HG02610 (cell line): Measurements from ENCODE around the gene SIGLEC8.
"Not testable (repeated sequence)": the region's sequence is repeated elsewhere in the genome, so short reads cannot be mapped to it uniquely, and the experiment has no call there.

Experiments
- ATAC-seq: cut with Tn5 transposase; IDR thresholded peaks from one replicate; pipeline ENCODE4 v1.9.1; 2021; ENCODE audit warnings: mild to moderate bottlenecking, moderate library complexity; ENCODE audit not compliant: unreplicated experiment

Gene SIGLEC8

DNA sequence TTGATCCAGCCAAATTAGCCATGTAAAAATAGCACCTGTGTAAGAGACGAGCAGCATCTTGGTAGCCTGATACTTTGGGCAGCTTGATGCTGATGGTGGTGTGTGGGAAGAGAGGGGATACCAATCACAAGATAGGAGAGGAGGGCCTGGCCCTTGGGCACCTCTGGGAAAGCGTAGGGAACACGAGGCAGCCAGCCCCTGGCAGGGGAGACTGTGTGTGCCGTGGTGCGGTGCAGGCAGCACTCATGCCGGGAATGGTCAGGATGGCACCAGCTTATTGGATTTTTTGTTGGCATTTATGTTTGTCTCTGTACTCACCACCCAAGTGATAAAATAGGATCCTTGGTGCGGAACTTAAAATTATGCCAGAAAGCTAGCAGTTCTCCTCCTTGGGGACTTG lies 10.2 kb downstream of the SIGLEC8 start:
- no peak for ATAC-seq

DNA sequence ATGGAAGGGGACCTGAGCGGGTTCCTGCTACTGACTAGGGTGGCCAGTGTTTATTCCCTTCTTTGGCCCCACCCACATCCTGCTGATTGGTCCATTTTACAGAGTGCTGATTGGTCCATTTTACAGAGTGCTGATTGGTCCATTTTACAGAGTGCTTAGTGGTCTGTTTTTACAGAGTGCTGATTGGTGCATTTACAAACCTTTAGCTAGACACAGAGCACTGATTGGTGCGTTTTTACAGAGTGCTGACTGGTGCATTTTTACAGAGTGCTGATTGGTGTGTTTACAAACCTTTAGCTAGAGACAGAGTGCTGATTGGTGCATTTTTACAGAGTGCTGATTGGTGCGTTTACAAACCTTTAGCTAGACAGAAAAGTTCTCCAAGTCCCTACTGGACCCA lies 10.7 kb downstream of the SIGLEC8 start:
- ATAC-seq = not testable (repeated sequence)

DNA sequence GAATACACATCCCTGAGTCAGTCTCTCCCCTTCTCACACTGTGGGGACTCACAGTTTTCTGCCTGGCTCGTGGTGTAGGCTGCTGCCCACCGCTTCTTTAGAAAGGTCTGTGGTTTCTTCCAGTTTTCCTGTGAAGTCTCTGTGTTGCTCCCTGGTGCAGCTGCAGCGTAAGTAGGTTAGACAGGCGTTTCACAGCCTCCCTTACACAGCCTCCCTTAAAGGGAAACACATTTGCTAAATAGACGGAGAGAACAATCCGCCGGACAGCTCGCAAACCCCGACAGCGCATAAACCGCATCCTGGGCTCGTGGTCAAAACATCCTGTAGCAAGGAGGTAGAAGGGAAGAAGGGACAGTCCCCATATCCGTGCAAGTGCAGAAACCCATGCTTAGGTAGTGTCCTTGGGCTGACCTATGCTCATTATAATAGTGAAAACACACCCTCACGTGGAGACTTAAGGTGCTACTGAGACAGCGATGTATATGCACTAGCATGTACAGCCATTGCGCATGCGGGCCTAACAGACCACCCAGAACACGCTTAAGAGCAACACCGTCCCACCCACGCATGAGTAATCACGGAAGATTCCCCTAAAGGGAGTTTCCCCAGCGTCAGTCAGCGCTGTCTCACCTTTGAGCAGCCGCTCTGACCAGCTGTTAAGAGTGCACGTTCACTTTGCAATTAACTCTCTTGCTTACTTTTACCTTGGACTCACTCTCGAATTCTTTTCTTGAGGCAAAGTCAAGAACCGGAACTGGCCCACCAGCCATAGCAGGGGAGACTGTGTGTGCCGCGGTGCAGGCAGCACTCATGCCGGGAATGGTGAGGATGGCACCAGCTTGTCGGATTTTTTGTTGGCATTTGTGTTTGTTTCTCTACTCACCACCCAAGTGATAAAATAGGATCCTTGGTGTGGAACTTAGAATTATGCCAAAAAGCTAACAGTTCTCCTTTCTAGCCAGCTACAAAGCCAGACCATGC lies 16.6 kb downstream of the SIGLEC8 start:
- ATAC-seq = peak; percentile 95

DNA sequence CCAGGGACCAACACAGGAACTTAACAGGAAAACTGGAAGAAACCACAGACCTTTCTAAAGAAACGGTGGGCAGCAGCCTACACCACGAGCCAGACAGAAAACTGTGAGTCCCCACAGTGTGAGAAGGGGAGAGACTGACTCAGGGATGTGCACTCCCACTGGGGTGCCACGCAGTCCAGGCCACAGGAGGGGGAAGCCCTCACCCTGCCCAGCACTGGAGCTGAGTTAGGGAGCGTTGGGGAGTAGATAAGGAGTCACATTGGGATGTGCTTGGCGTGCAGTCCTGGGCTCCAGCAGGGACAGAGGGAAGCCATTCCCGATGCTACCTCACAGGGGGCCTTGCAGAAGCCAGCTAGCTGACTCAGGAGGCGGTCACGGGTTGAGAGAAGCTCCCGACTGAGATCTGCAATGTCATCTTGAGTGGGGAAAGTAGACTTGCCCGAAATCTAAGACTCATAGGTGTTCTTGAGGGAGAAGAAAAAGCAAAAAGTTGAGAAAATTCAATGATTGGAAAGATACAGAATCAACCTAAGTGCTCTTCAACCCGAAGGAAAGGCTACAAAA lies 17.3 kb downstream of the SIGLEC8 start:
- no peak for ATAC-seq

DNA sequence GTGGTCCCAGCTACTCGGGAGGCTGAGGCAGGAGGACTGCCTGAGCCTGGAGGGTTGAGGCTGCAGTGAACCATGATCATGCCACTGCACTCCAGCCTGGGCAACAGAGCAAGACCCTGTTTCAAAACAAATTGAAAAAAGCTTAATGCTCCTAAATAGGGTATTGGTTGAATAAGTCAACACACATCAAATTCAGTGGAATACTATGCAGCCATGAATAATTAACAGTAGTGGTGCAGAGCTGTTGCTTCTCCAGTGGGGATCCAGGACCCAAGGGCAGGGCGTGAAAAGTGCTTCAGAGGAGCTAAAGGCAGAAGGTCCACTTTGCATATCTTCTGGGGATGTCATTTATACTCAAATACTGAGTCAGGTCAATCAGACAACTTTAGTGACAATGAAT lies 18.2 kb downstream of the SIGLEC8 start:
- no peak for ATAC-seq

DNA sequence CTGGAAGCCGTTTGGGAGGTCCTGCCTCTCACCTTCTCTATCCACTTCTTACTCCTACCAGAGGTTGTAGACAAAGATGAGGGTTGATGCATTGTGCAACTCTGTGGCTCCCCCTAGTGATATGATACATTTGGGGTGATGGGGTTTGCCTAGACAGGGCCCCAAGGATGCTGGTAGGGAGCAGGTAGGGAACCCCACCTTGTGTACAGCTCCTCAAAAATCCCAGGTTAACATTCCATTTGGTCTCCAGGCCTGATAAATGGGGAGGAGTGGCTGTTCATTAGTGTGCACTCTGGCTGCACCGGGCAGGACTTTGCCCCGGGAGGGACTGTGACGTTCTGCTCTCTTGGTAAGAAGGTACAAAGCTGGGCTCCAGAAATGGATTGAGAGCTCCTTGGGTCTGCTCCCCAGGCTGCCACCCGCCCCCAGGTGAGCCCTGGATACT lies 19.2 kb downstream of the SIGLEC8 start:
- ATAC-seq = no peak

DNA sequence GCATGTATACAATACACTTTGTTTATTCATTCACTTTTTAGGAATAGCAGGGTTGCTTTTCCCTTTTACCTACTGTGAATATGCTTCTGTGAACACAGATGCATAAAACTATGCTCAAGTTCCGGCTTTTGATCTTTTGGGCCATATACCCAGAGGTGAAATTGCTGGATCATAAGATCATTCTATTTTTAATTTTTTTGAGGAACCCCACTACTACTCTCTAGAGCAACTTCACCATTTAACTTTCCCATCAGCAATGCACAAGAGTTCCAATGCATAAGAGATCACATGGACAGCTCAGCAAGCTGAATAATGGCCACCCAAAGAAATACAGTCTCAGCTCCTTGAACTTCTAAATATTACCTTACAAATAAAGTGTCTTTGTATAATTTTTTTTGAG lies 23.8 kb downstream of the SIGLEC8 start:
- no peak for ATAC-seq

DNA sequence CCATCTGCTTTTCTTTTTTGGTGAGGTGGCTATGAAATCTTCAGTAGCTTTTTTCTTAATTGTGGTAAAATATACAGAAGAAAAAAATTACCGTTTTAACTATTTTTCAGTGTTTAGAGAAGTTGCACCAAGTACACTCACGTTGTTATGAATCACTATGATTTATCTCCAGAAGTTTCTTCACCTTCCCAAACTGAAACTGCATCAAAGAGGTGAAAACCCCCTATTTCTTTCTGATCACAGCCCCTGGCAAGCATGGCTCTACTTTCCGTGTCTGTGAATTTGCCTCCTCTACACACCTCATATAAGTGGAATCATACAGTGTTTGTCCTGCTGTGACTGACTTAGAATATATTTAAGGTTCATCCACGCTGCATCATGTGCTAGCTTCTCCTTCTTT lies 25.2 kb downstream of the SIGLEC8 start:
- ATAC-seq = no peak

DNA sequence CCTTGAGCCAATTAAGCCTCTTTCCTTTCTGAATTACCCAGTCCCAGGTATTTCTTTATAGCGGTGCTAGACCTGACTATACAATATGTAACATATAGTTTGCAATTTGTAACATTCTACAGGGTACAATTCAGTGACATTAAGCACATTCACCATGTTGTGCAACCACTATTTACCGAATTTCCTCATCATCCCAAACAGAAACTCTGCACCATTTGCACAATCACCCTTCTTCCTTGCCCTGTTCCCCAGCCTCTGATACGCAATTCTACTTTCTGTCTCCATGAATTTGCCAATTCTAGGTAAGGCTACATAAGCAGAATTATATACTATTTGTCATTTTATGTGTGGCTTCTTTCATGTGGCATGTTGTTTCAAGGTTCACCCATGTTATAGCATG lies 27.1 kb downstream of the SIGLEC8 start:
- no peak for ATAC-seq

DNA sequence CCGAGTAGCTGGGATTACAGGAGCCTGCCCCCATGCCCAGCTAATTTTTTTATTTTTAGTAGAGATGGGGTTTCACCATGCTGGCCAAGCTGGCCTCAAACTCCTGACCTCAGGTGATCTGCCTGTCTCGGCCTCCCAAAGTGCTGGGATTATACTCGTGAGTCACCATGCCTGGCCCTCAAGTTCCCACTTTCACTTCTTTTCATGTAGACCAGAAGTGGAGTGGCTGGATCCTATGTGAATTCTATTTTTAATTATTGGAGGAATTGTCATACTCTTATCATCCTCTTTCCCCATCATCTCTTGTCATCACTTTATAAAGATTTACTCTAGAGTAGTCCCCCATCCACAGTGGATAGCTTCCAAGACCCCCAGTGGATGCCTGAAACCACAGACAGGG lies 28.0 kb downstream of the SIGLEC8 start:
- ATAC-seq = no peak

DNA sequence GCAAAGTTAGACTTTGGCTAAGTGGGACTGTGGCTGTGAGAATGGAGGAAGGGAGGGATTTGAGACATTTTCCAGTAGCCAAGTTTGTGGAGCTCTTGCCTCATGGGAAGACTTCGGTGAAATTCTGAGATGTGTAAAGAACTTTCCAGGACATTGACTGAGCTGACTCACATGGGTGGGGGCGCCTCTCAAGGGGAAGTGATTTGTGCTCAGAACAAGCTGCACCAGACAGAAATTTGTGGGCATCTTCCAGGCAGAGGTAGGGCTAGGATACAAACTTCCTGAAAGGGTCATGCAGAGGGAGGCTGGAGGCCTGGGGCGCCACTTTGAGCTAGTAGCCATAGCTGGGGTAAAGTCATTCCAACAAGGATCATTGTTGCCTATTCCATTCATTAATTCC lies 31.1 kb downstream of the SIGLEC8 start:
- no peak for ATAC-seq

DNA sequence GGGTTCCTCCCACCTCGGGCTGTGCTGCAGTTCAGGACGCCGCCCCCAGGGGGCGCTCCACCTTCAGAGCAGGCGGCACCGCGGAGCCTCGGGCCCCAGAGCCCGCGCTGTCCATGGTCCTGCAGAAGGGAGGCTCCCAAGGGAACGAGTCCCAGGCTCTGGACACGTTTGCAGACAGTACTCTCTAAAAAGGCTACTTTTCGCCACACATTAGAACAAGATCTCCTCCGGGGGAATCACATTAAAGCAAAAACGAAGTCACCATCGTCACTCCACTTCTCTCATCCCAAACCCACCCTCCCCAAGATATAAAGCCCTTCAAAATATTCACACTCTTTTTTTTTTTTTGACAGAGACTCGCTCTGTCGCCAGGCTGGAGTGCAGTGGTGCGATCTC lies 36.2 kb downstream of the SIGLEC8 start:
- ATAC-seq = no peak

DNA sequence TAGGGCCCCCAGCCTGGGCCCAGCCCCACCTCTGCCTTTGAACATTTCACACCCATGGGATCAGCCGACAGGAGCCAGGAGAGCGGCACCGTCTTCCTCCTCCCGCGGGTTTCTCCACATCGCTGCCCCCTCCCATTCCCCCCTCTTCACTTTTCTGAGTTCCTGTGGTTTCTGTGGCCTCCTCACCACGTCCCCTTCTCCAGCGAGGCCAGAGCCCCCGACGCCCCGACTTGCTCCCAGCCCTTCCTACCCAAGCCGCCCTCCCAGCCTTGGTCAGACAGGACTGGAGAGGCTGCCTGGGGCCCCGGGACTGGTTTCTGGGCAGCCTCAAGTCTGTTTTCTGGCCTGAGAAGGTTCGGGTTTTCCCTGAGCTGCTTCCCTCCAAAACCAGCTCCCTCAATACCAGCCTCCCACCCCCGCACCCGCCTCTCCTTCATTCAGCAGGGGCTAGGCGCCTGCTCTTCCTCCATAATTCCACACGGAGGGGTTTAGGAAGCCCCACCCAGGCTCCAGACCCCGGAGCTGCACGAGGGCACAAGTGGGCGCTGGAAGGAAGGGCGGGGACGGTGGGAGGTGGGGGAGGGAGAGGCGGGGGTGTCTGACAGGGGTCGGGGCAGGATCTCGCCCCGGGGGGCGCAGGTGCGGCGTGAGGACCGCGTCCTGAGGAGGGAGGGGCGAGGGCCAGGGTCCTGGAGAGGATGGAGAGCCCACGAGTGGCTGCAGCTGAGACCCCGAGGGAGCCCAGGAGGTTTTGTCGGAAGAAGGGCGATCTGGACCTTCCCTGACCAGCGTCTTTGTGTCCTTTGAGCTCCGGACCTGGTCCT lies 36.8 kb downstream of the SIGLEC8 start:
- no peak for ATAC-seq

DNA sequence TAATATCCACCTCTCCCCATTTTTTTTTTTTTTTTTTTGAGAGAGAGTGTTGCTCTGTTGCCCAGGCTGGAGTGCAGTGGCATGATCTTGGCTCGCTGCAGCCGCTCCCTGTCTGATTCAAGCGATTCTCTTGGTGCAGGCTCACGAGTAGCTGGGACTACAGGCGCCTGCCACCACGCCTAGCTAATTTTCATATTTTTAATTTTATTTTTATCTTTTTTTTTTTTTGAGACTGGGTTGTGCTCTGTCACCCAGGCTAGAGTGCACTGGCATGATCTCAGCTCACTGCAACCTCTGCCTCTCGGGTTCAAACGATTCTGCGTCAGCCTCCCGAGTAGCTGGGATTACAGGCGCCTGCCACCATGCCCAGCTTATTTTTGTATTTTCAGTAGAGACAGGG lies 37.7 kb downstream of the SIGLEC8 start:
- not testable (repeated sequence) for ATAC-seq

DNA sequence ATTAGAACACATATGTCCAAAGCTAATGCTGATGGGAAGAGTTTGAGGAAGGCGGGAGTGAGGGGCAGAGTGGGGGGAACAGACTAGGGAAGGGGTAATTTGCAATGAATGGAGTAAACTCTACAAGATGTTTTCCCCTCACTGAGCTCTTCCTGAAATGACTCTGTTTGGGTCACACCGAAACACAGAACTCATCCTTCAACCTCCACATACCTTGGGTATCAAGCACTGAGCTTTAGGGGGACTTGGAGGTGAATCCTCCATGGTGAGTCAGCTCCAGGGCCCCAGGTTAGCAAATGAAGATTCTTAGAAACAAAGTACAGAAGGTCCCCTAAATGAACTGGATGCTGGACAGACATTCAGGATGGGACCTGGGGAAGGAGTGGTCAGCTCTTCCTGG lies 39.5 kb downstream of the SIGLEC8 start:
- no peak for ATAC-seq

DNA sequence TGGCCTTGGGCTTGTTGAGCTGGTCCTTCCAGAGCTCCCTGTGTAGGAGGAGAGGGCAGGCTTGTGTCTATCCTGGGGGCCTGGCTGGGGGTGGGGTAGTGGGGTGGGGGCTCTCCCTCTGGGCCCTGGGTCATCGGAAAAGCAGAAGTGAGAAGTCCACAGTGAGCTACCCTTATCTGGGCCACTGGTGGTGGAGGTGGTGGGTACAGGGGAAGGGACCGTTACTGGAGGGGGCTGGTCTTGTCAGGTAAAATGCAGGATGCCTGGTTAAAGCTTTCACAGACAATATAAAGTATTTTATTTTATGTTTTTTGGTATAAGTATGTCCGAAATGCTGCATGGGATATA lies 40.5 kb downstream of the SIGLEC8 start:
- ATAC-seq = peak; percentile 30

DNA sequence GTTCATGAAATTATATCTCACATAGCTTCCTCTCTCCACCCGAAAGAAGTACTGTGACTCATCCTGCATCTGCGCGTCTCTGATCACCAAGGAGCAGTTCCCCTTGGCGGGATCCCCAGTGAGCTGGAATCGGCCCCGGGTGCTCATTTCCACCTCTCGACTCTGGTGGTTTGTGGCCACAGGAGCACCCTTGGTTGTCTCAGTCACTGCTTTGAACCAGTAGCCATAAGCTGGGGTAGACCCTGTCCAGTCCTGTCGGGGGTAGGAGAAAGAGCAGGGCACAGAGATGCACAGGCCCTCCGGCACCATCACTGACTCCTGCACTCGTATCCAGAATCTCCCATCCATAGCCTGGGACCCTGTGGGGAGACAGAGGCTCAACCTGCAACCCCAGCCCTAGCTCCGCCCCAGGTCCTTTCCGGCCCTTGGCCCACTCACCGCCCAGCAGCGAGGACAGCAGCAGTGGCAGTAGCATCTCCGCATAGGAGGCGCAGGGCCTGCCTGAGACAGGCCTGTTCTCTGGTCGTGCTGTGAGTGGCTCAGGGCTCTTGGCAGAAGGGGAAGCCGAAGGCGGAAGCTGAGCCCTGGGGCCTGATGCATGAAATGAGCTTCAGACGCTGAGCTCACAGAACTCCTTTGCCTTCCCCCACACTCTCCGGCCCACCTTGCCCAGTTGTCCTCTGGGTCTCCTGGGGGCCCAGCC lies 41.0 kb downstream of the SIGLEC8 start, which contains the start of gene SIGLEC10:
Gene SIGLEC10, minus strand, starts transcription at position 536 of the 703 bp plus-strand sequence. Its CDS starts 61 bp downstream, at position 475.
- peak; percentile 62 for ATAC-seq

DNA sequence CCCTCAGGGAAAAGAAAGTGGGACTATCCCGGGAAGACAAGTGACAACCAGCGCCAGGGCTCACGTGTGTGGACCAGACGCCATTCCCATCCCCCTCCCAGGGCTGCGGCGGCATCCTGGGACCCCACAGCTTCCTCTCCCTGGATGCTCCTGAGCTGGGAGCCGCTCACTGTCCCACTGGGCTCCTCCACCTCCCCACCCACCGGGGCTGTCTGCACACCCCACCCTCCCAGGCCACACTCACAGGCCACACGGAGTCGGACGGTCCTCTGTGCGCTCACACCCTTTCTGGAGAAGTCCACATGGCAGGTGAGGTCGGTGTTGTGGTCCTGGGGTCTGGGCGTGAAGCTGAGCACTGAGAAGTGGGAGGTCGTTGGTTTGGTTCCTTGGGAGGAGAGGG lies 41.8 kb downstream of the SIGLEC8 start:
- ATAC-seq = not testable (repeated sequence)

DNA sequence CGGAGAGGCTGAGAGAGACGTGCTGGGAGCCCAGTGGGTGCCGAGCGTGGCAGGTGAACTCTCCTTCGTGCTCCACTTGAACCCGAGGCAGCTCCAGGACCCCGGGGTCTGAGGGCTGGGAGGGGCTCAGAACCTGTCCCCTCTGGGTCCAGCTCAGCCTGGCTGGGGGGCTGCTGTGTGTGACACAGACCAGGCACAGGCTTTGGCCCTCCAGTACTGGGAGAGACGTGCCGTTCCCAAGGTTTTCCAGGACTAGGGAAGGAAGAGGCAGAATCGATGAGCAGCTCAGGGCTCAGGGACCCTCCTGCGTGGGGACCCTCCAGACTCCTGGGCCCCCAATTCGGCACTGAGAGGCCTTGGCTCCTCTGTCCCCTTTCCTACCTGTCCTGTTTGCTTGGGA lies 43.1 kb downstream of the SIGLEC8 start:
- ATAC-seq = no peak

DNA sequence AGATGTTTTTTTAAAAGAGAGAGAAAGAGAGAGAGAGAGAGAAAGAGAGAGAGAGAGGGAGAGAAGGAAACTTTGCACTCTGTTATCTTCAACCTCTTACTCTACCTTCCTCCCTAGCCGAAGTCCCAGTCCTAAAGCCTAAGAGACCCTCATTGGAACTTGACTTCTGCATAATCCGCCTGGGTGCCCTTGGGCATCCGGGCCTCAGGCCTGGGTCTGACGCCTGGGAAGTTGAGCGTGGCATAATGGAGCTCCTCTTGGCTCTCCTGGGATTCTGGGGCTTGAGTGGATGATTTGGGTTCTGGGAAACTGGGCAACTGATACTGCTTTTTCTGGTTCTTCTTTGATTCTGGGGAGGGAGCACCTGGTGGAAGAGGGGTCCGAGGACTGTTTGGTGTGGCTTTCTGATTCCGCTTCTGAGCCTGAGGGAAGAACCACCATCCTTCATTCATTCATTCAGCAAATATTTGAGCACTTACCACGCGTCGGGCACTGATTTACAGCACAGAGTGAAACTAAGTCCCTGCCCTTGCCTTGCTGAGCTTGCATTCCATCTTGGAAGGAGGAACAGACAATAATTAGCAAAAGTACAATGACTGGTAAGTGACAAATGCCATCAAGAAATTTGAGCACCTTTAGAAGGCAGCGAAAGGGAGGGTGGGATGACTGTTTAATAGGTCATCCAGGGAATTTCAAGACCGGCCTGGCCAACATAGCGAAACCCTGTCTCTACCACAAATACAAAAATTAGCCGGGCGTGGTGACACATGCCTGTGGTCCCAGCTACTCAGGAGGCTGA lies 47.1 kb downstream of the SIGLEC8 start:
- ATAC-seq = no peak
